HCT116 (cell line): ENCODE data around the gene AMELX. TPM values are rescaled to one million over a fixed set of nuclear protein-coding genes. Genes with fewer than 3 reads are reported as not detected.

Source experiments
- ATAC-seq: fragments of 200-7000 bp; cut with Tn5 transposase; 2 replicates; pipeline ENCODE4 v1.9.1; 2020; ENCODE audit warnings: mild to moderate bottlenecking, moderate library complexity
- BruUV-seq: library from RNA; stranded (reverse); fragments of 400-500 nt; replicated peaks from 2 replicates; lab custom pipeline; 2021; lab: Mats Ljungman, UMichigan
- CTCF ChIA-PET: fragments of 300-600 bp; sonication (Branson Sonifier 250); formaldehyde crosslinking; loops from one replicate; lab custom pipeline; 2021; ENCODE audit warnings: antibody characterized with exemption; lab: Charles Lee
- POLR2A ChIA-PET: fragments of 300-600, 350-600 bp; sonication (Branson Sonifier 250); formaldehyde crosslinking; loops from one replicate; lab custom pipeline; 2021; ENCODE audit warnings: antibody characterized with exemption; lab: Charles Lee
- RAD21 ChIA-PET, 2 experiments: fragments of 300-600 bp; sonication (Branson Sonifier 250); formaldehyde crosslinking; loops; one replicate each; lab custom pipeline; 2023; ENCODE audit warnings: low total read pairs in 2 of 2; ENCODE audit not compliant: uncharacterized antibody in 2 of 2, unreplicated experiment in 2 of 2, low non-redundant PET in 1 of 2; lab: Charles Lee
- DNase-seq: peaks from one replicate; pipeline ENCODE4 v3.0.0-alpha.2; 2010; ENCODE audit warnings: low read depth, low spot score
- H2AFZ ChIP-seq: fragments of 200-600 bp; shearing (Covaris generic), sonication (generic); 2 replicates; pipeline ENCODE4 v1.6.1; 2017; ENCODE audit warnings: low read depth, mixed run types, mixed read lengths, antibody characterized with exemption, low read length; ENCODE audit not compliant: poor library complexity, severe bottlenecking
- H3K27ac ChIP-seq: 2 replicates; pipeline ENCODE4 v1.5.1; 2012; ENCODE audit warnings: low read depth, low read length
- H3K27me3 ChIP-seq: fragments of 200-600 bp; sonication (generic); 2 replicates; pipeline ENCODE4 v1.6.1; 2016; ENCODE audit warnings: mixed run types, low read length, mixed read lengths; ENCODE audit not compliant: insufficient read depth
- H3K36me3 ChIP-seq, 2 experiments: fragments of 200-500 bp in 1 of 2; fragments of 200-600 bp in 1 of 2; sonication (Bioruptor generic) in 1 of 2; sonication (generic) in 1 of 2; 2 replicates each; pipeline versions ENCODE4 v1.5.1 to v1.6.1; 2014 to 2016; ENCODE audit warnings: low read length in 2 of 2, inconsistent platforms in 1 of 2, mixed read lengths in 1 of 2, mixed run types in 1 of 2; ENCODE audit not compliant: insufficient read depth in 2 of 2, control insufficient read depth in 1 of 2
- H3K4me1 ChIP-seq, 2 experiments: fragments of 200-600 bp in 1 of 2; sonication (generic) in 1 of 2; 2 replicates each; pipeline versions ENCODE4 v1.5.1 to v1.6.1; 2012 to 2017; ENCODE audit warnings: low read length in 2 of 2, inconsistent platforms in 1 of 2, mild to moderate bottlenecking in 1 of 2, mixed read lengths in 1 of 2, mixed run types in 1 of 2, moderate library complexity in 1 of 2; ENCODE audit not compliant: insufficient read depth in 2 of 2, control insufficient read depth in 1 of 2
- H3K4me2 ChIP-seq: fragments of 200-600 bp; sonication (generic); 2 replicates; pipeline ENCODE4 v1.6.1; 2017; ENCODE audit warnings: mixed run types, low read length, mixed read lengths
- H3K4me3 ChIP-seq, 2 experiments: fragments of 200-600 bp in 1 of 2; sonication (generic) in 1 of 2; replicated peaks in 1 of 2; 2 replicates each; pipeline ENCODE4 v1.5.1; 2011 to 2016; ENCODE audit warnings: low read length in 2 of 2, control low read depth in 1 of 2, low read depth in 1 of 2, mild to moderate bottlenecking in 1 of 2, mixed read lengths in 1 of 2, mixed run types in 1 of 2
- H3K79me2 ChIP-seq: fragments of 200-600 bp; sonication (generic); 2 replicates; pipeline ENCODE4 v1.6.1; 2017; ENCODE audit warnings: mild to moderate bottlenecking, mixed run types, low read length, moderate library complexity, mixed read lengths; ENCODE audit not compliant: insufficient read depth
- H3K9ac ChIP-seq: fragments of 200-600 bp; sonication (generic); 2 replicates; pipeline ENCODE4 v1.6.1; 2016; ENCODE audit warnings: low read length, mixed read lengths
- H3K9me2 ChIP-seq: fragments of 200-600 bp; sonication (generic), shearing (Covaris generic); 2 replicates; pipeline ENCODE4 v1.6.1; 2017; ENCODE audit warnings: mixed run types, mild to moderate bottlenecking, moderate library complexity; ENCODE audit not compliant: insufficient read depth
- H3K9me3 ChIP-seq, 2 experiments: fragments of 200-500 bp in 1 of 2; fragments of 200-600 bp in 1 of 2; sonication (Bioruptor generic) in 1 of 2; sonication (generic) in 1 of 2; 2 replicates each; pipeline ENCODE4 v1.6.1; 2014 to 2017; ENCODE audit warnings: low read length in 2 of 2, mixed read lengths in 2 of 2, inconsistent platforms in 1 of 2, low read depth in 1 of 2, mild to moderate bottlenecking in 1 of 2, mixed run types in 1 of 2, moderate library complexity in 1 of 2; ENCODE audit not compliant: control insufficient read depth in 1 of 2, insufficient read depth in 1 of 2
- H4K20me1 ChIP-seq: fragments of 200-600 bp; sonication (generic), shearing (Covaris generic); 2 replicates; pipeline ENCODE4 v1.6.1; 2017; ENCODE audit warnings: mixed run types, mild to moderate bottlenecking, moderate library complexity; ENCODE audit not compliant: insufficient read depth
- CBX3 ChIP-seq: IDR thresholded peaks from 2 replicates; pipeline ENCODE4 v1.6.1; 2012; ENCODE audit warnings: low read depth
- CEBPB ChIP-seq: IDR thresholded peaks from 2 replicates; pipeline ENCODE4 v1.6.1; 2012; ENCODE audit warnings: low read depth
- ELF1 ChIP-seq: IDR thresholded peaks from 2 replicates; pipeline ENCODE4 v1.6.1; 2012; ENCODE audit warnings: low read depth, borderline replicate concordance
- EZH2 ChIP-seq: fragments of 200-600 bp; sonication (generic); IDR thresholded peaks from 2 replicates; pipeline ENCODE4 v1.6.1; 2017; ENCODE audit warnings: antibody characterized with exemption, mixed run types
- EZH2phosphoT487 ChIP-seq: fragments of 200-600 bp; IDR thresholded peaks from 2 replicates; pipeline ENCODE4 v1.6.1; 2018; ENCODE audit warnings: antibody characterized with exemption, borderline replicate concordance
- REST ChIP-seq: IDR thresholded peaks from 2 replicates; pipeline ENCODE4 v1.6.1; 2012; ENCODE audit warnings: low read depth
- TCF7L2 ChIP-seq: IDR thresholded peaks from 2 replicates; pipeline ENCODE4 v1.7.0; 2011; ENCODE audit warnings: borderline replicate concordance, inconsistent platforms; ENCODE audit not compliant: insufficient read depth, insufficient read length; ENCODE audit errors: extremely low read depth
- intact Hi-C: fragments of 100-400 bp; cut with micrococcal nuclease; formaldehyde crosslinking; loops from 2 replicates; pipeline ENCODE4 v1.10.0; 2022
- total RNA-seq: library from RNA; stranded (reverse); gene quantifications from one replicate; pipeline ENCODE4 v1.2.1, GENCODE V29; 2021; ENCODE audit not compliant: unreplicated experiment
- TF ChIP-seq, protein P1 (sequence below): IDR thresholded peaks from 2 replicates; pipeline ENCODE4 v1.6.1; 2012
- TF ChIP-seq, protein P2 (sequence below): IDR thresholded peaks from 2 replicates; pipeline ENCODE4 v1.6.1; 2011; ENCODE audit warnings: mild to moderate bottlenecking, low read length, moderate library complexity; ENCODE audit not compliant: insufficient replicate concordance; ENCODE audit errors: extremely low read depth

The AMELX gene
- total RNA-seq, 1 experiment from 2014 or later = not detected

DNA sequence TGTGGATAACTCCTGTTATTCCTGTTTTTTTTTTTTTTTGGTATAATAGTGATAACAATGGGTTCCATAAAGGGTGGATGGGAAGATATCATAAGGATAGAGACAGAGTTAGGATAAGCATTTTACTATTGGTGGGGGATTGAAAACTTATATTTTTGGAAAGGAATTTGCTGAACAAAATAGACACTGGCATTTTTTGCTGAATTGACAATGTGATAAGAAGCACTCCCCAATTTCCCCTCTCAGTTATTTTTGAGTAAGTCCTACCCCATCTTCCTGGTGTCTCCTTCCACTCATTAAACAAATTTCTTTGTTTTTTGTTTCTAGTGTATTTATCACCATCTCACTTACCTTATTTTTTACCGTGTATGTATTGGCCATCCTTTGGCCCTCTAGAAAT lies 55.8 kb downstream of the AMELX start:
- Histone ChIP-seq H3K27me3 (no peaks in the 10 kb centered on the region), H3K4me1 (no peaks in the 10 kb centered on the region), H3K9me3 (no peaks in the 10 kb centered on the region), H3K9me2 (no peaks in the 10 kb centered on the region), H4K20me1 (no peaks in the 10 kb centered on the region), H3K27ac (no peak overlapping the region), H3K4me3 (no peak overlapping the region), H3K79me2 (no peaks in the 10 kb centered on the region), H2AFZ (no peak overlapping the region), H3K9ac (no peak overlapping the region), H3K36me3 (no peaks in the 10 kb centered on the region), H3K4me2 (no peak overlapping the region)
- CTCF ChIA-PET = no interaction called here
- intact Hi-C loops = no loop called here
- DNase-seq = no peak
- TF ChIP-seq, protein P1, sequence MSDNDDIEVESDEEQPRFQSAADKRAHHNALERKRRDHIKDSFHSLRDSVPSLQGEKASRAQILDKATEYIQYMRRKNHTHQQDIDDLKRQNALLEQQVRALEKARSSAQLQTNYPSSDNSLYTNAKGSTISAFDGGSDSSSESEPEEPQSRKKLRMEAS = no peak
- TF ChIP-seq REST (no peak), TCF7L2 (no peak), CBX3 (no peak), CEBPB (no peak), ELF1 (no peak), EZH2phosphoT487 (no peak), EZH2 (no peak)
- TF ChIP-seq, protein P2, sequence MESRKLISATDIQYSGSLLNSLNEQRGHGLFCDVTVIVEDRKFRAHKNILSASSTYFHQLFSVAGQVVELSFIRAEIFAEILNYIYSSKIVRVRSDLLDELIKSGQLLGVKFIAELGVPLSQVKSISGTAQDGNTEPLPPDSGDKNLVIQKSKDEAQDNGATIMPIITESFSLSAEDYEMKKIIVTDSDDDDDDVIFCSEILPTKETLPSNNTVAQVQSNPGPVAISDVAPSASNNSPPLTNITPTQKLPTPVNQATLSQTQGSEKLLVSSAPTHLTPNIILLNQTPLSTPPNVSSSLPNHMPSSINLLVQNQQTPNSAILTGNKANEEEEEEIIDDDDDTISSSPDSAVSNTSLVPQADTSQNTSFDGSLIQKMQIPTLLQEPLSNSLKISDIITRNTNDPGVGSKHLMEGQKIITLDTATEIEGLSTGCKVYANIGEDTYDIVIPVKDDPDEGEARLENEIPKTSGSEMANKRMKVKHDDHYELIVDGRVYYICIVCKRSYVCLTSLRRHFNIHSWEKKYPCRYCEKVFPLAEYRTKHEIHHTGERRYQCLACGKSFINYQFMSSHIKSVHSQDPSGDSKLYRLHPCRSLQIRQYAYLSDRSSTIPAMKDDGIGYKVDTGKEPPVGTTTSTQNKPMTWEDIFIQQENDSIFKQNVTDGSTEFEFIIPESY = no peak
- POLR2A ChIA-PET = no interaction called here
- RAD21 ChIA-PET = no interaction called here
- BruUV-seq = no TSS peak
- no peak for ATAC-seq
